Measurements from ENCODE around the gene ZNF19.

- TF ChIP-seq POLR2A (IDR thresholded peaks at IDR 0.05; ENCODE audit: low read length) = no peak
- no peak for TF ChIP-seq USF2 (IDR thresholded peaks at IDR 0.05)
These were observed 47.1 kb downstream of the ZNF19 start, which contains the start of gene TLE7 for GRCh38 chr16:71442051-71442440.
